HepG2 (cell line): ENCODE results near the gene KRTCAP2. TPM values are rescaled to one million over a fixed set of nuclear protein-coding genes. Genes with fewer than 3 reads are reported as not detected.

ENCODE experiments used
- ADNP ChIP-seq: sonication (generic); formaldehyde crosslinking; IDR thresholded peaks from 2 replicates; pipeline ENCODE4 v1.4.0; 2020; ENCODE audit warnings: missing genetic modification reagents
- HNF1B ChIP-seq: sonication (generic); formaldehyde crosslinking; IDR thresholded peaks from 2 replicates; pipeline ENCODE4 v1.5.1; 2020; ENCODE audit warnings: mild to moderate bottlenecking, moderate library complexity, missing genetic modification reagents
- HNF4A ChIP-seq: sonication (generic); formaldehyde crosslinking; IDR thresholded peaks from 2 replicates; pipeline ENCODE4 v1.4.0; 2020; ENCODE audit warnings: missing genetic modification reagents
- IKZF5 ChIP-seq: IDR thresholded peaks from 2 replicates; pipeline ENCODE4 v1.6.1; 2018; ENCODE audit warnings: missing genetic modification reagents, mild to moderate bottlenecking, missing compliant biosample characterization
- NONO ChIP-seq, 2 experiments: fragments of 450-650 bp in 1 of 2; sonication (generic) in 1 of 2; formaldehyde crosslinking in 1 of 2; IDR thresholded peaks in 1 of 2; conservative IDR thresholded peaks in 1 of 2; 2 replicates each; pipeline versions ENCODE4 v1.6.1 to v1.8.0; 2017 to 2022; ENCODE audit warnings: mild to moderate bottlenecking in 1 of 2, missing genetic modification reagents in 1 of 2, moderate library complexity in 1 of 2
- RERE ChIP-seq: IDR thresholded peaks from 2 replicates; pipeline ENCODE4 v1.6.1; 2016; ENCODE audit warnings: low read depth, missing genetic modification reagents, missing compliant biosample characterization
- SAP130 ChIP-seq: IDR thresholded peaks from 2 replicates; pipeline ENCODE4 v1.6.1; 2016; ENCODE audit warnings: low read depth
- SATB2 ChIP-seq: sonication (generic); formaldehyde crosslinking; IDR thresholded peaks from 2 replicates; pipeline ENCODE4 v1.5.0; 2020; ENCODE audit warnings: missing genetic modification reagents
- ZBED4 ChIP-seq: sonication (generic); formaldehyde crosslinking; IDR thresholded peaks from 2 replicates; pipeline ENCODE4 v1.4.0; 2020; ENCODE audit warnings: missing genetic modification reagents, borderline replicate concordance
- ZNF850 ChIP-seq: sonication (generic); formaldehyde crosslinking; conservative IDR thresholded peaks from 2 replicates; pipeline ENCODE4 v1.9.0; 2021; ENCODE audit warnings: mild to moderate bottlenecking, missing genetic modification reagents
- polyA plus RNA-seq, 8 experiments: library from polyadenylated mRNA; depleted of rRNA in 3 of 8; stranded (reverse) in 7 of 8; unstranded in 1 of 8; fragments of >200 nt; fragmentation: Illumina TruSeq in 4 of 8; extraction: Trizol in 4 of 8; gene quantifications; 2 replicates each; pipeline versions ENCODE4 v1.2.1 to v1.2.3, GENCODE V29; 2011 to 2016; ENCODE audit warnings: low read depth in 4 of 8, missing spikeins in 1 of 8, mixed read lengths in 1 of 8; ENCODE audit not compliant: insufficient read depth in 1 of 8
- total RNA-seq, 5 experiments: library from RNA; depleted of rRNA; stranded (reverse); fragments of >200 nt; fragmentation: Illumina TruSeq; extraction: Trizol; gene quantifications; 2 replicates each; pipeline ENCODE4 v1.2.3, GENCODE V29; 2016; ENCODE audit warnings: low read depth in 1 of 5

KRTCAP2 gene
- total and polyA plus RNA-seq, 2 of the 13 experiments (the other 11 are each of a cell fraction or from before 2014, with no cell fraction given), result 77.3 to 79.4 TPM

GRCh38 chr1:155178441-155179111 lies 5.5 kb upstream of the KRTCAP2 start (continued):
- TF ChIP-seq HNF1B (CRISPR knock-in tag), result 0 out of 2 replicates have a peak, but pooled peaks have one; percentile 5
- TF ChIP-seq IKZF5 (CRISPR knock-in tag), result no peak
- no peak for TF ChIP-seq ZBED4 (CRISPR knock-in tag)
- no peak for TF ChIP-seq SATB2 (CRISPR knock-in tag)
- no peak for TF ChIP-seq RERE (CRISPR knock-in tag)
- no peak for TF ChIP-seq ADNP (CRISPR knock-in tag)
- TF ChIP-seq ZNF850, result no peak
- TF ChIP-seq NONO (IDR thresholded peaks at IDR 0.05), result no peak
- no peak for TF ChIP-seq NONO (CRISPR knock-in tag; conservative IDR thresholded peaks at IDR 0.05)
- 0 out of 2 replicates have a peak, but pooled peaks have one; percentile 36 for TF ChIP-seq SAP130 (CRISPR knock-in tag)
- TF ChIP-seq HNF4A (CRISPR knock-in tag), result peak; percentile 89
